SK-N-MC (cell line): ENCODE measurements around the gene RASL12.

Experiments used
- EZH2 ChIP-seq: fragments of 200-600 bp; sonication (generic); IDR thresholded peaks from one replicate; pipeline ENCODE4 v1.6.1; 2017; ENCODE audit warnings: antibody characterized with exemption
- FOXP2 ChIP-seq: optimal IDR thresholded peaks from 2 replicates; pipeline ENCODE3; 2011; ENCODE audit warnings: mild to moderate bottlenecking, moderate library complexity; ENCODE audit not compliant: insufficient read depth; ENCODE audit errors: extremely low read length, control extremely low read depth
- POLR2AphosphoS5 ChIP-seq: IDR thresholded peaks from 2 replicates; pipeline ENCODE4 v1.6.1; 2012; ENCODE audit warnings: mild to moderate bottlenecking, low read depth, low read length, borderline replicate concordance

DNA sequence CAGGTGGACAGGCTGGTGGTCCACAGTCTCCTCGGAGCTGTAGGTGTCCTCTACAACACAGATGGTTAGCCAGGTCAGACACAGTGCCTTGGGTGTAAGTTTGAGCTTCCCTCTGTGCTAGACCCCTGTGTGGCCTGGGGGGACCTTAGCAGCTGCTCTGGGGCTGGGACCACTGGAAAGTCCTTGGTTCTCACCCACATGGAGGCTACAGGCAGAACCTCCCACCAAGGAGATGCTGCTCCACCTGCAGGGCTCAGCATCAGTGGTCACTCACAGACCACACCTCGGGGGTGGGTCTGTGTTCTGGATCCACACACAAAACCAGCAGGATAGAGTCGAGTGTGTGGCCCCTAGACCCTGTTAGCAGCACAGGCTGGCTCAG, 8.4 kb downstream of the RASL12 start:
- TF ChIP-seq FOXP2, result no peak
- no peak for TF ChIP-seq POLR2AphosphoS5
- no peak for TF ChIP-seq EZH2
